Ramos (cell line): ENCODE data around the gene SSX2IP.

Experiments
- in situ Hi-C: fragments of 300-500 bp; cut with MboI; formaldehyde crosslinking; loops from one replicate; pipeline ENCODE4 v1.14.3; 2022; ENCODE audit warnings: low sequenced_read_pairs; ENCODE audit not compliant: unreplicated experiment

SSX2IP gene

GRCh38 chr1:84711869-84712268 is 21.6 kb upstream of the SSX2IP start:
- in situ Hi-C loops, result no loop called here

- in situ Hi-C loops, result no loop called here
These were observed 20.9 kb upstream of the SSX2IP start for GRCh38 chr1:84711121-84711520.

GRCh38 chr1:84709131-84709530 is 18.9 kb upstream of the SSX2IP start:
- in situ Hi-C loops, result no loop called here

- in situ Hi-C loops, result no loop called here
These were observed 17.8 kb upstream of the SSX2IP start for GRCh38 chr1:84708031-84708430.

GRCh38 chr1:84705513-84705912 is 15.3 kb upstream of the SSX2IP start:
- in situ Hi-C loops, result no loop called here

GRCh38 chr1:84704872-84705417 is 14.7 kb upstream of the SSX2IP start:
- in situ Hi-C loops, result no loop called here

GRCh38 chr1:84703431-84703830 is 13.2 kb upstream of the SSX2IP start:
- in situ Hi-C loops, result no loop called here

GRCh38 chr1:84702143-84702542 is 11.9 kb upstream of the SSX2IP start:
- in situ Hi-C loops, result no loop called here

GRCh38 chr1:84701376-84701775 is 11.1 kb upstream of the SSX2IP start:
- in situ Hi-C loops, result no loop called here

GRCh38 chr1:84700070-84700469 is 9.8 kb upstream of the SSX2IP start:
- in situ Hi-C loops, result no loop called here

GRCh38 chr1:84698151-84699110 is 8.2 kb upstream of the SSX2IP start:
- in situ Hi-C loops, result loop anchor here (25.0 kb wide), 1 partner anchor 564 kb away; the partner anchor contains the start of gene C1orf52

GRCh38 chr1:84693785-84694184 is 3.5 kb upstream of the SSX2IP start:
- in situ Hi-C loops, result loop anchor here (25.0 kb wide), 1 partner anchor 569 kb away; the partner anchor contains the start of gene C1orf52

GRCh38 chr1:84693005-84693404 is 2.7 kb upstream of the SSX2IP start:
- in situ Hi-C loops, result loop anchor here (25.0 kb wide), 1 partner anchor 569 kb away; the partner anchor contains the start of gene C1orf52

- in situ Hi-C loops, result loop anchor here (25.0 kb wide), 1 partner anchor 570 kb away; the partner anchor contains the start of gene C1orf52
These were observed 2.1 kb upstream of the SSX2IP start for GRCh38 chr1:84692391-84692790.

- in situ Hi-C loops, result loop anchor here (25.0 kb wide), 1 partner anchor 571 kb away; the partner anchor contains the start of gene C1orf52
These were observed 992 bp upstream of the SSX2IP start for GRCh38 chr1:84691122-84691783.

- in situ Hi-C loops, result loop anchor here (25.0 kb wide), 1 partner anchor 573 kb away; the partner anchor contains the start of gene C1orf52
These were observed 506 bp downstream of the SSX2IP start for GRCh38 chr1:84689514-84690396.

GRCh38 chr1:84688463-84689061 is 1.7 kb downstream of the SSX2IP start:
- in situ Hi-C loops, result loop anchor here (25.0 kb wide), 1 partner anchor 574 kb away; the partner anchor contains the start of gene C1orf52

GRCh38 chr1:84687714-84688462 is 2.4 kb downstream of the SSX2IP start:
- in situ Hi-C loops, result loop anchor here (25.0 kb wide), 1 partner anchor 574 kb away; the partner anchor contains the start of gene C1orf52
